ENCODE measurements around the gene ATP13A2. TPM values are rescaled to one million over a fixed set of nuclear protein-coding genes. Genes with fewer than 3 reads are reported as not detected.

ATP13A2 gene
- polyA plus RNA-seq, 1 donor (not counting 4 experiments of a cell fraction or from before 2014, with no cell fraction given): 19.7 TPM

DNA sequence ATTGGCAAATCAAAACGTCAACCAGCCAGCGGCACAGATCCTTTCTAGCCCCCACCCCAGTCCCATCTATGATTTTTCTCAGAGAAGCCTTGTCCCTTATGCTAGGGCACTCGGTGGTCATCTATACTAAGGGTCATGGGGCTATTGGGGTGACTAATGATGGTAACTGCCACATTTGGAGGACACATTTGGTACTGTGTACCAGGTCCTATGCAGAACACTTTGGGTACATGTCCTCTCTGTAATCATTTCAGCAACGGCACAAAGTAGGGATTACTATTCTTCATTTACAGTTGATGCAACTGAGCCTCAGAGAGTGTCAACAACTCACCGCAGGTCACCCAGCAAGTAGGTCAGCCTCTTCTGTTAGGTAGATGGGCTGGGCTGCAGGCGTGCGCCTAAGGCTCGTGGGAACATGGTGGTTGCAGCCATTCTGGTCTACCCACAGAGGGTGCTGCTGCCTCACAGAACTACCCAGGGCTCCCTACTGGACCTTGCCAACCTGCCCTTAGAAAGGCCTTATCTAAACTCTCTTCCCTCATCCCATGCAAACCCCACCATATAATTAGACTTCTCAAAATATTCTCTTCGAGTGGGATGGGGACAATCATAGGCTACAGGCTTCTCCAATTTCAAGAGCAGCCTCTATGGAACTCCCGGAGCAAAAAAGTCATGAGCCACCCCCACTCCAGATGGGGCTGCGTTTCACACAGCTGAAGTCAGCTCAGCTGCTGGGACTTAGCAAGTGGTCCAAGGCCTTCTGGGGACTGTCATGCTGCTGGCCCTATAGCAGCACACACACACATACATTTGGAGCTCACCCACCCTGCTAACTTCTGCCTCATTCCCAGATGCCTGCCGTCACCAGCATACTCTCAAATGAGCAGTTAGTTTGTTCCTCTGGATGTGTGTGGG is 47.9 kb upstream of the ATP13A2 start:
- no peaks in the 10 kb centered on the region for H4K20me1 ChIP-seq (ENCODE audit: control insufficient read depth, extremely low read depth, insufficient read depth, low read length)
- FAIRE-seq (peak; percentile 93), DNase-seq (ENCODE audit: low read depth, low spot score) (peak; percentile 26)
- H3K9ac ChIP-seq (ENCODE audit: control insufficient read depth, extremely low read depth, insufficient read depth, low read length): no peak overlapping the region
- H3K4me2 ChIP-seq (ENCODE audit: control insufficient read depth, extremely low read depth, insufficient read depth, low read depth, low read length): no peak overlapping the region
- dilution Hi-C loops (cut with MboI; ENCODE audit: extremely low pct_ligation_motif_present, low sequenced_read_pairs): no loop called here
- H3K9me1 ChIP-seq (ENCODE audit: control insufficient read depth, extremely low read depth, insufficient read depth, low read length): no peaks in the 10 kb centered on the region
- H3K4me3 ChIP-seq (ENCODE audit: control insufficient read depth in 2 of 3, extremely low read depth in 1 of 3, insufficient read depth in 2 of 3, low read depth in 1 of 3, low read length in 3 of 3): no peak overlapping the region
- TF ChIP-seq, protein P1, sequence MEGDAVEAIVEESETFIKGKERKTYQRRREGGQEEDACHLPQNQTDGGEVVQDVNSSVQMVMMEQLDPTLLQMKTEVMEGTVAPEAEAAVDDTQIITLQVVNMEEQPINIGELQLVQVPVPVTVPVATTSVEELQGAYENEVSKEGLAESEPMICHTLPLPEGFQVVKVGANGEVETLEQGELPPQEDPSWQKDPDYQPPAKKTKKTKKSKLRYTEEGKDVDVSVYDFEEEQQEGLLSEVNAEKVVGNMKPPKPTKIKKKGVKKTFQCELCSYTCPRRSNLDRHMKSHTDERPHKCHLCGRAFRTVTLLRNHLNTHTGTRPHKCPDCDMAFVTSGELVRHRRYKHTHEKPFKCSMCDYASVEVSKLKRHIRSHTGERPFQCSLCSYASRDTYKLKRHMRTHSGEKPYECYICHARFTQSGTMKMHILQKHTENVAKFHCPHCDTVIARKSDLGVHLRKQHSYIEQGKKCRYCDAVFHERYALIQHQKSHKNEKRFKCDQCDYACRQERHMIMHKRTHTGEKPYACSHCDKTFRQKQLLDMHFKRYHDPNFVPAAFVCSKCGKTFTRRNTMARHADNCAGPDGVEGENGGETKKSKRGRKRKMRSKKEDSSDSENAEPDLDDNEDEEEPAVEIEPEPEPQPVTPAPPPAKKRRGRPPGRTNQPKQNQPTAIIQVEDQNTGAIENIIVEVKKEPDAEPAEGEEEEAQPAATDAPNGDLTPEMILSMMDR (optimal IDR thresholded peaks at IDR 0.05 in 1 of 3, IDR thresholded peaks at IDR 0.05 in 1 of 3, conservative IDR thresholded peaks at IDR 0.05 in 1 of 3; ENCODE audit: extremely low read depth in 1 of 3, insufficient read depth in 2 of 3, low read length in 3 of 3): peak; percentile 88 to 99 (median 88)
- no peak for TF ChIP-seq EZH2 (IDR thresholded peaks at IDR 0.05; ENCODE audit: low read length)
- H2AFZ ChIP-seq (ENCODE audit: control insufficient read depth, low read length): no peak overlapping the region
- H3K79me2 ChIP-seq (ENCODE audit: control insufficient read depth, insufficient read depth, low read length): no peaks in the 10 kb centered on the region
- H3K4me1 ChIP-seq (ENCODE audit: control insufficient read depth, extremely low read depth, insufficient read depth, low read length): peaks cover 9% of the 10 kb centered on the region
- no peaks in the 10 kb centered on the region for H3K27me3 ChIP-seq (ENCODE audit: control insufficient read depth, extremely low read depth, insufficient read depth, low read length)
- no peaks in the 10 kb centered on the region for H3K36me3 ChIP-seq (ENCODE audit: control insufficient read depth in 2 of 2, extremely low read depth in 1 of 2, insufficient read depth in 2 of 2, low read length in 2 of 2)
- H3K9me3 ChIP-seq (ENCODE audit: control insufficient read depth, low read depth, low read length): no peaks in the 10 kb centered on the region
- H3K27ac ChIP-seq (ENCODE audit: control insufficient read depth, insufficient read depth, low read length): no peak overlapping the region

GRCh38 chr1:17056551-17056950 is 44.8 kb upstream of the ATP13A2 start:
- Histone ChIP-seq H3K9me1 (ENCODE audit: control insufficient read depth, extremely low read depth, insufficient read depth, low read length) (no peaks in the 10 kb centered on the region), H3K36me3 (ENCODE audit: control insufficient read depth in 2 of 2, extremely low read depth in 1 of 2, insufficient read depth in 2 of 2, low read length in 2 of 2) (no peaks in the 10 kb centered on the region), H3K4me1 (ENCODE audit: control insufficient read depth, extremely low read depth, insufficient read depth, low read length) (peaks cover 9% of the 10 kb centered on the region), H3K4me3 (ENCODE audit: control insufficient read depth in 2 of 3, extremely low read depth in 1 of 3, insufficient read depth in 2 of 3, low read depth in 1 of 3, low read length in 3 of 3) (no peak overlapping the region), H3K79me2 (ENCODE audit: control insufficient read depth, insufficient read depth, low read length) (peaks cover 22% of the 10 kb centered on the region), H3K27me3 (ENCODE audit: control insufficient read depth, extremely low read depth, insufficient read depth, low read length) (no peaks in the 10 kb centered on the region), H2AFZ (ENCODE audit: control insufficient read depth, low read length) (no peak overlapping the region), H4K20me1 (ENCODE audit: control insufficient read depth, extremely low read depth, insufficient read depth, low read length) (no peaks in the 10 kb centered on the region), H3K9me3 (ENCODE audit: control insufficient read depth, low read depth, low read length) (no peaks in the 10 kb centered on the region), H3K9ac (ENCODE audit: control insufficient read depth, extremely low read depth, insufficient read depth, low read length) (no peak overlapping the region), H3K27ac (ENCODE audit: control insufficient read depth, insufficient read depth, low read length) (no peak overlapping the region), H3K4me2 (ENCODE audit: control insufficient read depth, extremely low read depth, insufficient read depth, low read depth, low read length) (no peak overlapping the region)
- FAIRE-seq (no peak), DNase-seq (ENCODE audit: low read depth, low spot score) (no peak)
- TF ChIP-seq EZH2 (IDR thresholded peaks at IDR 0.05; ENCODE audit: low read length): no peak
- TF ChIP-seq, protein P1 (optimal IDR thresholded peaks at IDR 0.05 in 1 of 3, IDR thresholded peaks at IDR 0.05 in 1 of 3, conservative IDR thresholded peaks at IDR 0.05 in 1 of 3; ENCODE audit: extremely low read depth in 1 of 3, insufficient read depth in 2 of 3, low read length in 3 of 3): no peak
- dilution Hi-C loops (cut with MboI; ENCODE audit: extremely low pct_ligation_motif_present, low sequenced_read_pairs): no loop called here

All from keratinocyte (primary cell).